Right lobe of liver (tissue), 6 donors: ENCODE data around the gene MAPT. TPM values are rescaled to one million over a fixed set of nuclear protein-coding genes. Genes with fewer than 3 reads are reported as not detected.
A peak's percentile ranks its signal among the peaks of the same experiment; 100 is the strongest.

Experiments
- ATAC-seq, 4 donors: fragments of 200-7000 bp; cut with Tn5 transposase; one replicate each; pipeline ENCODE4 v1.9.1; 2020; ENCODE audit warnings: mild to moderate bottlenecking in 4 of 4, moderate library complexity in 4 of 4
- DNase-seq, 3 donors: peaks; one replicate each; pipeline ENCODE4 v3.0.0-alpha.2; 2020
- H3K27ac ChIP-seq, 3 donors: fragments of 200-600 bp; one replicate each; pipeline ENCODE4 v1.8.0; 2022
- H3K27me3 ChIP-seq, 2 donors: fragments of 200-600 bp; one replicate each; pipeline ENCODE4 v1.8.0; 2022
- H3K36me3 ChIP-seq, 4 donors: fragments of 200-600 bp; sonication (generic) in 1 of 4; one replicate each; pipeline versions ENCODE4 v1.5.1 to v1.8.0; 2017 to 2022; ENCODE audit warnings: control low read depth in 1 of 4
- H3K4me1 ChIP-seq, 4 donors: fragments of 200-600 bp; sonication (generic) in 1 of 4; one replicate each; pipeline versions ENCODE4 v1.5.1 to v1.8.0; 2017 to 2022; ENCODE audit warnings: control low read depth in 1 of 4
- H3K4me3 ChIP-seq, 3 donors: fragments of 200-600 bp; one replicate each; pipeline ENCODE4 v1.8.0; 2022
- H3K9me3 ChIP-seq, 4 donors: fragments of 200-600 bp; sonication (generic) in 1 of 4; one replicate each; pipeline versions ENCODE4 v1.5.1 to v1.8.0; 2017 to 2022; ENCODE audit warnings: control low read depth in 1 of 4
- POLR2A ChIP-seq: fragments of 450-650 bp; IDR thresholded peaks from one replicate; pipeline ENCODE4 v1.6.1; 2017; ENCODE audit warnings: antibody characterized with exemption, mild to moderate bottlenecking
- WGBS: methylation state at CpG from one replicate; pipeline ENCODE4 v1.1.6; 2018; ENCODE audit warnings: low coverage, low lambda C conversion rate; ENCODE audit not compliant: insufficient coverage; ENCODE audit errors: missing lambda C conversion rate; 5-methylcytosine and 5-hydroxymethylcytosine counted together
- intact Hi-C, 2 donors: fragments of 100-400 bp; cut with DNase I; formaldehyde crosslinking; loops; one replicate each; pipeline versions ENCODE4 v1.11.2 to v1.14.1; 2022
- total RNA-seq, 6 experiments: library from RNA; depleted of rRNA in 2 of 6; stranded (reverse); fragments of >200 nt in 2 of 6; fragmentation: NEBNext Ultra II Directional in 3 of 6; extraction: Animal tissue kit (Norgen Biotek cat#: 25700) in 3 of 6; gene quantifications; one replicate each; pipeline versions ENCODE4 v1.1.0 to v1.2.4, GENCODE V29; 2016 to 2023
- TF ChIP-seq, protein P1 (sequence below), 4 donors: fragments of 200-600 bp in 3 of 4; fragments of 450-650 bp in 1 of 4; IDR thresholded peaks; one replicate each; pipeline versions ENCODE4 v1.5.1 to v1.8.0; 2016 to 2022; ENCODE audit warnings: antibody characterized with exemption in 4 of 4, mild to moderate bottlenecking in 2 of 4
- donor health status: DM: no; HTN: yes; CAD: no.
- donor health status: DM: no; HTN: no; CAD: no.
- donor health status: DM: no; HTN: no; CAD: no.
- donor health status: DM: no; HTN: yes; CAD: no.
- donor health status: DM: no; HTN: yes; CAD: no.

The MAPT gene
- total RNA-seq, 6 experiments from 2014 or later, result 0.39 to 4.9 (median 0.59) TPM

DNA sequence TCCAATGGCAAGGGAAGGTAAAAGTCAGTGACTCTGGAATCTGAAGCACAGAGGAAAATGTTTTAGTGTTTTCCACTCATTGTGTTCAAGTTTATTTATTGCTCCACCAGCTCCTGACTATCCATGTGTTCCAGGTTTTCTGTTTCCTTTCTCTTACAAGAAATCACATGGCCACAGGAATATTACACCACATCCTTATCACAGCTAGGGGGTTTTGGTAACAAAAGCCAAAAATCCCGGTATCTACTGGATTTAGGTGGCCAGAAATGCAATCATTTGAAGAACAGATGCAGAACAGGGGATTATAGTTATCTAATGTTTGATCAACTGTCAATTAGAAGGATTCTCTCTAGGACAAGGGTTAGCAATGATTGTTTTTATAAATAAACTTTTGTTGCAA is 152.6 kb downstream of the MAPT start:
- Histone ChIP-seq H3K27me3 (no peaks in the 10 kb centered on the region), H3K4me1 (peaks cover 0 to 44% (median 15%) of the 10 kb centered on the region in 4 donors), H3K27ac (peak overlapping the region; percentile 52 to 56 (median 54)), H3K9me3 (no peaks in the 10 kb centered on the region), H3K4me3 (no peak overlapping the region), H3K36me3 (peaks cover 0 to 37% (median 12%) of the 10 kb centered on the region in 4 donors)
- ATAC-seq, result peak; percentile 43 to 61 (median 48)
- 6% methylated on average over 1 of the region's 1 CpG for WGBS
- DNase-seq, result no peak
- intact Hi-C loops, result loop anchor here (5.0 to 10.0 kb wide), 3 partner anchors 138 to 168 kb away; partner anchors contain the start of gene KANSL1 (in 1 of the 2)
- TF ChIP-seq, protein P1, sequence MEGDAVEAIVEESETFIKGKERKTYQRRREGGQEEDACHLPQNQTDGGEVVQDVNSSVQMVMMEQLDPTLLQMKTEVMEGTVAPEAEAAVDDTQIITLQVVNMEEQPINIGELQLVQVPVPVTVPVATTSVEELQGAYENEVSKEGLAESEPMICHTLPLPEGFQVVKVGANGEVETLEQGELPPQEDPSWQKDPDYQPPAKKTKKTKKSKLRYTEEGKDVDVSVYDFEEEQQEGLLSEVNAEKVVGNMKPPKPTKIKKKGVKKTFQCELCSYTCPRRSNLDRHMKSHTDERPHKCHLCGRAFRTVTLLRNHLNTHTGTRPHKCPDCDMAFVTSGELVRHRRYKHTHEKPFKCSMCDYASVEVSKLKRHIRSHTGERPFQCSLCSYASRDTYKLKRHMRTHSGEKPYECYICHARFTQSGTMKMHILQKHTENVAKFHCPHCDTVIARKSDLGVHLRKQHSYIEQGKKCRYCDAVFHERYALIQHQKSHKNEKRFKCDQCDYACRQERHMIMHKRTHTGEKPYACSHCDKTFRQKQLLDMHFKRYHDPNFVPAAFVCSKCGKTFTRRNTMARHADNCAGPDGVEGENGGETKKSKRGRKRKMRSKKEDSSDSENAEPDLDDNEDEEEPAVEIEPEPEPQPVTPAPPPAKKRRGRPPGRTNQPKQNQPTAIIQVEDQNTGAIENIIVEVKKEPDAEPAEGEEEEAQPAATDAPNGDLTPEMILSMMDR (IDR thresholded peaks at IDR 0.05), result no peak
- no peak for TF ChIP-seq POLR2A

DNA sequence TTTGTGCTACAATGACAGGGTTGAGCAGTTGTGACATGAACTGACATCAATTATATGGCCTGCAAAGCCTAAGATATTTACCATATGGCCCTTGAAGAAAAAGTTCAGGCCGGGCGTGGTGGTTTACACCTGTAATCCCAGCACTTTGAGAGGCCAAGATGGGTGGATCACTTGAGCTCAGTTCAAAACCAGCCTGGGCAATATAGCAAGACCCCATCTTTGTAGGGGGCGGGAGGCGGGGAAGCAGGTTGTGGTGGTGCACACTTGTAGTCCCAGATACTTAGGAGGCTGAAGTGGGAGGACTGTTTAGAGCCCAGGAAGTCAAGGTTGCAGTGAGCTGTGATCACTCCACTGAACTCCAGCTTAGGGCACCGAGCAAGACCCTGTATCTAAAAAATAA is 153.0 kb downstream of the MAPT start:
- TF ChIP-seq, protein P1 (IDR thresholded peaks at IDR 0.05), result no peak
- no peak for TF ChIP-seq POLR2A
- Histone ChIP-seq H3K9me3 (no peaks in the 10 kb centered on the region), H3K4me3 (no peak overlapping the region), H3K27me3 (no peaks in the 10 kb centered on the region), H3K36me3 (peaks cover 0 to 34% (median 12%) of the 10 kb centered on the region in 4 donors), H3K27ac (peak overlapping the region in 2 of 3 donors; percentile 54 to 56), H3K4me1 (peaks cover 0 to 49% (median 16%) of the 10 kb centered on the region in 4 donors)
- DNase-seq (no peak), ATAC-seq (no peak)
- intact Hi-C loops, result loop anchor here (5.0 to 10.0 kb wide), 3 partner anchors 137 to 167 kb away; partner anchors contain the start of gene KANSL1 (in 1 of the 2)
- 100% methylated on average over 5 of the region's 5 CpGs for WGBS

DNA sequence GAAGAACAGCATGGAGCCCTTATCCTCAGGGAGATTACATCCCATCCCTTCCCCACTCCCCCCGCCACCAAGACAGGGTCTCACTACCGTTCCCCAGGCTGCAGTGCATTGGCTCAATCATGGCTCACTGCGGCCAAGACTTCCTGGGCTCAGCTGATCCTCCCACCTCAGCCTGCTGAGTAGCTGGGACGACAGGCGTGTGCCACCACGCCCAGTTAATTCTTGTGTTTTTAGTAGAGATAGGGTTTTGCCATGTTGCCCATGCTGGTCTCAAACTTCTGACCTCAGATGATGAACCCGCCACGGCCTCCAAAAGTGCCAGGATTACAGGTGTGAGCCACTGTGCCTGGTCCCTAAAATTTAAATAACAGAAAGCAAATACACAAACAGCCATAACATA is 153.5 kb downstream of the MAPT start:
- Histone ChIP-seq H3K27ac (no peak overlapping the region), H3K4me1 (peaks cover 0 to 51% (median 16%) of the 10 kb centered on the region in 4 donors), H3K9me3 (no peaks in the 10 kb centered on the region), H3K27me3 (no peaks in the 10 kb centered on the region), H3K4me3 (no peak overlapping the region), H3K36me3 (peaks cover 0 to 32% (median 12%) of the 10 kb centered on the region in 4 donors)
- TF ChIP-seq, protein P1 (IDR thresholded peaks at IDR 0.05), result no peak
- intact Hi-C loops, result loop anchor here (5.0 to 10.0 kb wide), 3 partner anchors 137 to 167 kb away; partner anchors contain the start of gene KANSL1 (in 1 of the 2)
- WGBS, result 94% methylated on average over 6 of the region's 8 CpGs
- DNase-seq, result no peak
- no peak for ATAC-seq

DNA sequence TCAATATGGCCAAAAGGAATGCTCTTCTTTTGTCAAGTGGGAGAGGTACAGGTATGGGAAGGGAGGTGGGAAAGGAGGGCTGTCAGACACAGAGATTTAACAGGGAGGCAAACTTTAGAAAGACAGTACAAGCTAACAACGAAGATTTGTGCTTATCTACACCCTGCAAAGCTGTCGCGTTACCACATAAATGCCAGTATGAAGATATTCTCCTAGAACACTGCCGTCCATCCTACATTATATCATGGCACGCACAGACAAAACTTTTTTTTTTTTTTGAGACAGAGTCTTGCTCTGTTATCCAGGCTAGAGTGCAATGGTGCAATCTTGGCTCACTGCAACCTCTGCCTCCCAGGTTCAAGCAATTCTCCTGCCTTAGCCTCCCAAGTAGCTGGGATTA is 155.3 kb downstream of the MAPT start:
- Histone ChIP-seq H3K36me3 (peaks cover 0 to 32% (median 12%) of the 10 kb centered on the region in 4 donors), H3K27ac (no peak overlapping the region), H3K4me3 (no peak overlapping the region), H3K27me3 (no peaks in the 10 kb centered on the region), H3K4me1 (peaks cover 0 to 49% (median 16%) of the 10 kb centered on the region in 4 donors), H3K9me3 (no peaks in the 10 kb centered on the region)
- 95% methylated on average over 5 of the region's 5 CpGs for WGBS
- intact Hi-C loops, result loop anchor here (5.0 to 10.0 kb wide), 3 partner anchors 135 to 165 kb away; partner anchors contain the start of gene KANSL1 (in 1 of the 2)
- no peak for ATAC-seq
- no peak for DNase-seq
- TF ChIP-seq POLR2A, result no peak
- TF ChIP-seq, protein P1 (IDR thresholded peaks at IDR 0.05), result no peak
